ENCODE measurements around the gene LENG8.

DNA sequence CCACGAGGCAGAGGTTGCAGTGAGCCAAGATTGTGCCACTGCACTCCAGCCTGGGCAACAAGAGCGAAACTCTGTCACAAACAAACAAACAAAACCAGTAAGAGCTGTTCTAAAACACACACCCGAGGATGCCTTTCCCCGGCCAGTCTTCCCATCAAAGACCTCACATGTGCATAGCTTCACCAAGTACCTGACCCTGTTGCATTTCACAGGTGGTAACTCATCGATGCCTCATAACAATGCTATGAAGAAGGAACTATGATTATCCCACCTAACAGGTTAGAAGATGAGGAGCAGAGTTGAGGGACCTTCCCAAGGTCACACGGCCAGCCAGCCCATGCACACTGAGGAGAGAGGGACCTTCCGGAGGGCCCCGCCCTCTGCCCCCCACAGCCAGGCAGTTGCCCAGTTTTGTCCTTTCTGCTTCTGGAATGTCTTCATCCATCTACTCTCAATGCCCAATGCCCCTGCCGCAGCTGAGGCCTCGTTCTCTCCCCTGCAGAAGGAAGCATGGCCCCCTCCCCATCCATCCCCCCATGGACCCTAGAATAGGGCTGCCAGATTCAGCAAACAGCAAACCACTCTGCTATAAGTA, 16.8 kb upstream of the LENG8 start:
- TF ChIP-seq, protein P1, sequence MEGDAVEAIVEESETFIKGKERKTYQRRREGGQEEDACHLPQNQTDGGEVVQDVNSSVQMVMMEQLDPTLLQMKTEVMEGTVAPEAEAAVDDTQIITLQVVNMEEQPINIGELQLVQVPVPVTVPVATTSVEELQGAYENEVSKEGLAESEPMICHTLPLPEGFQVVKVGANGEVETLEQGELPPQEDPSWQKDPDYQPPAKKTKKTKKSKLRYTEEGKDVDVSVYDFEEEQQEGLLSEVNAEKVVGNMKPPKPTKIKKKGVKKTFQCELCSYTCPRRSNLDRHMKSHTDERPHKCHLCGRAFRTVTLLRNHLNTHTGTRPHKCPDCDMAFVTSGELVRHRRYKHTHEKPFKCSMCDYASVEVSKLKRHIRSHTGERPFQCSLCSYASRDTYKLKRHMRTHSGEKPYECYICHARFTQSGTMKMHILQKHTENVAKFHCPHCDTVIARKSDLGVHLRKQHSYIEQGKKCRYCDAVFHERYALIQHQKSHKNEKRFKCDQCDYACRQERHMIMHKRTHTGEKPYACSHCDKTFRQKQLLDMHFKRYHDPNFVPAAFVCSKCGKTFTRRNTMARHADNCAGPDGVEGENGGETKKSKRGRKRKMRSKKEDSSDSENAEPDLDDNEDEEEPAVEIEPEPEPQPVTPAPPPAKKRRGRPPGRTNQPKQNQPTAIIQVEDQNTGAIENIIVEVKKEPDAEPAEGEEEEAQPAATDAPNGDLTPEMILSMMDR (IDR thresholded peaks at IDR 0.05), result no peak
- no peak for TF ChIP-seq EZH2phosphoT487 (IDR thresholded peaks at IDR 0.05)
